ENCODE measurements around the gene CELA3B.
"Not testable (repeated sequence)": the region's sequence is repeated elsewhere in the genome, so short reads cannot be mapped to it uniquely, and the experiment has no call there.

Gene CELA3B

DNA sequence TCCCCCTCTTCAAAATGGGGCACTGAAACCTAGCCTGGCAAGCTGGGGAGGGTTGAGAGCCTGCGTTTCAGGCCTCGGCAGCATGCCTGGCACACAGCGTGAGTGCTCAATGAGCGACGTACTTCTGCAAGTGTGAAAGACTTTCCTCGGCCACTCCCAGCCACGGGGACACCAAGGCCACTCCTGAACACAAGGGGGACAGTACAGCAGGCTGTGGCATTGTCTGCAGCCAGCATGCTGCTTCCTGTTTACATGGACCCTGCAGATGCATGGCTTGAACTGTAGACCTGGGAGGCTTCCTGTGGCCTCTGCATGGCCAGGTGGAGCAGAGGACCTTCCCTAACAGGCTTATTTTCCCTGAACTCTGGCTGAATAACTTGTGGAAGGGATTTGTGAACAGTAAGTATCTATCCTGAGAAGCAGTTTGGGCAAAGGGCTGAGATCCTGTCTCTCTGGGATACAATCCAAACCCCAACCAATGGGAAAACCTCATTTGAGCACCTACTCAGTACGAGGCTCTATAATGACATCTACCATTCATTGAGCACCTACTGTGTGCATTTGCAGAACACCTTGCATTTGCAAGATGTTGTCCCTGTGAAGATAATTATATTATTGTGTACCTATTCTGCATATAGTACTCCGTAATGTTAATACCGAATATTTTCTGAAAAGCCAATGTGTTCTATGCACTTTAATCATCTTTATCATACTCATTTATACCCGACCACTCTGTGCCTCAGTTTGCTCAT lies 29.8 kb upstream of the CELA3B start:
- DNase-seq = no peak

DNA sequence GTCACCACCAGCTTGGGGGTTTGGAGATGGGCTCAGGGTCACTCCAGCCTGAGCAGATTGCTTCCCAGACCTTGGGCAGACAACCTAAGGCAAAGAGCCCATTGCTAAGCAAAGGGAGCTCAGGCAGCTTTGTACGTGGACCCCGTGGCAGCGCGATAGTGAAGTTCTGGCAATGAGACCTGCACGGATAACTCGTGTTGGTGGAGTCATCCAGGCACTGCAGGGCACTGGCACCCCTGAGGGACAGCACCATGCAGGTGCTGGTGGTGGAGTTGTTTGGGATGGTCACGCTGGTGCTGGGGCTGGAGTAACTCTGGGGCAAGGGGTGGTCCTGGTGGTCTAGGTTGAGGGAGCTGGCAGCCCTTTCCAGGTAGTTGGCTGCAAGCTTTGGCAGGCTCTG lies 26.1 kb upstream of the CELA3B start:
- DNase-seq = no peak

DNA sequence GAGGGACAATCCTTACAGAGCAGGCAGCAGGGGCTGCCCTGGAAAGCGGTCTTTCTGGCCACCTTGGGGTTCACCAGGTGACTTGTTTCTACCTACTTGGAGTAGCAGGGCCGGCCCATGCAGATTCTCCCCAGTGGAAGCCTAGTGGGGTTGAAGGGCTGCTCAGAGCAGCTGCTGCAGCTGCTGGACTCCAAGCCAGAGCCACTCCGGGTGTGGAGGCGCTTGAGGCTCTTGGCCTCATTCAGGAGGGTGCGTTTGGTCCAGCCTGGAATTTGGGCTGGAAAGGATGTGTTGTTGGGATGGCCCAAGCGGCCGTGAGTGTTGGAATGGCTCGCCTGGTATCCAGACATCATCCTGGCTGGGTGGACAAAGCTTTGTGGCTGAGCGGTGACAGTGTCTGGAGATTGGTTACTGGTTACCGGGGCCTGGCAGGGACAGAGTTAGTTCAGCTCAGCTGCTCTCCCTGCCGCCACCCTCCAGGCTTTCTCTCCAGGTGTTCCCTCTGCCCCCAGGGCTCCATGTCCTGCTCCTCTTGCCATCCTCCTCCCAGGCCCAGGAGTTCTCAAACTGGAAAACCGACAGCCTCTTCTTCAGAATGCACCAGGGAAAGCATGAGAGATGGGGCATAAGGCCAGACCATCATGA lies 25.5 kb upstream of the CELA3B start:
- DNase-seq = no peak

DNA sequence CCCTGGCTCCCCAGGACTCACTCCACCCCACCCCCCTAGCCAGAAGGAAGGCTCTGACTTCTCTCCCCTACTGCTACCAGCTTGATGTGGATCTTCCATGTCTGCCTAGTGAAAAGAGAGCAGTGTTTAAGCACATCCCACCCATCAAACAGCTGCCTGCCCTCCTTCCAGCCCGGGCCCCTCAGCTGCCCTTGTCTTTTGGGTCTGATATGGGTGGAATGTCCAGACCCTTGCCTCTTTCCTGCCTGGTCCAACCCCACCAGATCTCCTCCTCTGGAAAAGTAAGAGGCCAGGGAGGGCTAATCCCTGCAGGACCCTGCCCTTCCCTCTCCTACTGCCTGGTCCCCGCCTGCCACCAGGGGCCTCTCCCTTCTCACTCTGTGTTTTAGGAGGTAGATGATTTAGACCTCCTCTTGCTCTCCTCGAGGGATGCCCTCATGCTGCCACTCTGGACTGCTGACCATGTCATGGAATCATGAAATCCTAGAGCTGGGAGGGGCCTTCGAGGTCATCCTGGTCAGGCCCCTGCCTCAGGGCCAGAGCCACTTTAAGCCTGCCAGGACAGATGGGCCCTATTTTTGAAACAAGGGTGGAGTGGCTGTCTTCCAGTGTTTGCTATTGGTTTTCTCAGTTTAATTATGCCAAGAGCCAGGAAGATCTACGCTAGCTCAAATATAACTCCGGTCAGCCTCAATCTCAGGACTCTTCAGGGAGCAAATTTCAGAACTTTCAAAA lies 23.9 kb upstream of the CELA3B start:
- DNase-seq = no peak

DNA sequence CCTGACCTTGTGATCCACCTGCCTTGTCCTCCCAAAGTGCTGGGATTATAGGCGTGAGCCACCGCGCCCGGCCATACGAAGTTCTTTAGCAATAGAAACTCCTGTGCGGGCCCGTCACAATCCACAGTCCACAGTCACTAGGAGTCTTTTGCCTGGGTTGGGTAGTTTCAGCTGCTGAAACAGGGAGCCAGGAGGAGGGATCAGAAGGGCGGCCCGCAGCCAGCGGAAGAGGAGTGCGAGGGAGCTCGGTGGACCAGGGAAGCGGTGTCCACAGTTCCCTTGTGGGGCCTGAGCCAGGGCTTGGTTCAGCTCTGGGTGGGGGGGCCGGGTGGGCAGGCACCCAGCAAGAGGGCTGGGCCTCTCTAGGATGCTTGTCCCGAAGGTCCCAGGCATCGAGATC lies 21.8 kb upstream of the CELA3B start:
- no peak for DNase-seq

DNA sequence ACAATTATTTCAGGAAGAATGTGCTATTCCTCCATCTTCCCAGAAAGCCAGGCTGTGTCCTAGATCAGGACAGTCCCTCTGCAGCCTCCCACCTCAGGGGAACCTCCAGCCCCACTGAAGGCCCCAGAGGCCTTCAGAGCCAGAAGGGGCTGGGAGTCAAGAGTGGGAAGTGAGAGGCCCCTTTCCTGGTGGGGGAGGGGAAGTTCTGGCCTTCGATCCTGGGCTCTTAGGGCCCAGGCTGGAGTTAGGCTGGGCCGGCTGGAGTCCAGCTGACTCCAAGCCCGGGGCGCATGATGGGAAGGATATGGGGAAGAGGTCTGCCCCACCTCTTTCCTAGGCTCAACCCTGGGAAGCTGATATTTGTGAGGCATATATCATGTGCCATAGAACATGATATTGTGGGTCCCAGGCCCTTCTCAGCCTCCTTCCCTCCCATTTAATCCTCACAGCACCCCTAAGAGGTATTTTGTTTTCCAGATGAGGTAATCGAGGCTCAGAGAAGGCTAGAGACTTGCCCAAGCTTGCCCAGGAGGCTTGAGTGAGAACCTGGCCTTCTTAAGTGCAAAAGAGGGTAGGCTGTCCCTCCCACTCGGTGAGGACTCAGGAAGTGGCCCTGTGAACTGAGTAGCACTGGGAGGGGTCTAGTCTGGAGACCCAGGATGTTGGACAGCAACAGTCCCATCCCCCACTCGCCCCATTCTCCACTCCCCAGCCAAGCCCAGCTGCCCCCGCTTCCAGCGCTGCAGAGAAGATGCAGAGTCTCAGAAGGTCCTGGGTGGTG lies 21.1 kb upstream of the CELA3B start:
- DNase-seq = no peak

DNA sequence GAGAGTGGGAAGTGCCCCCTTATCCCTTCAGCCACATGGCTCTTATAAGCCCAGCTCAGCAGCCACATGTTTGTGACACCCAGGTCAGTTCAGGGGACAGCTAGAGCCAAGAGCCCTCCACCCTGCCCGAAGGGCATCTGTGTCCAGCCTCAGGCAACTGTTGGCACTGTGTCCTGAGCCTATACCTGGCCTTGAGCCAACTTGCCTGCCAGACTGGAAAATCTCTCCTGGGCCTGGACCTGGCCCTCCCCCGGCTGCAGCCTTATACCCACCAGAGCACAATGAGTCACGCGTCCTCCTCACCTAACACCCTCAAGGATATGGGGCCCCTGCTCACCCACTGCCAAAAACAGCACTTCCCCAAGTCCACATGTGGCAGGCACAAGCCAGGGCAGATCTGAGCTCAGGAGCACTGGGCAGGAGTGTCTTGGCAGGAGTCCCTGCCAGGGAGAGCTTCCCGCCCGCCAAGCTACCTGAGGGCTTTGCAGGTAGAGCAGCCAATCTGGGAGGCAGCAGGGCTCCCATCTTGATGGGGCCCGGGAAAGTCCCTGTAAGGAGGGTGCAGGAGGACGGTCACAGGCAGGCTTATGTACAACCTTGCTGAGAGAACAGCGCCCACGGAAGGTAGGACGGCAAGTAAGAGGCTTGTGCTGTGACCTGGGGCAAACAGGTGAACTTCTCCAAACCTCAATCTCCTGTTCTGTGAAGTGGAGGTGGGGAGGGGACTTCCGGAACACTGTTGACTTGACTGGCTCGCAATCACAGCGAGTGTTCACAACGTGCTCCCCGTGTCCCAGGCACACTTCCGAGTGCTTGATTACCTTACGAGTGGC lies 19.9 kb upstream of the CELA3B start:
- no peak for DNase-seq

DNA sequence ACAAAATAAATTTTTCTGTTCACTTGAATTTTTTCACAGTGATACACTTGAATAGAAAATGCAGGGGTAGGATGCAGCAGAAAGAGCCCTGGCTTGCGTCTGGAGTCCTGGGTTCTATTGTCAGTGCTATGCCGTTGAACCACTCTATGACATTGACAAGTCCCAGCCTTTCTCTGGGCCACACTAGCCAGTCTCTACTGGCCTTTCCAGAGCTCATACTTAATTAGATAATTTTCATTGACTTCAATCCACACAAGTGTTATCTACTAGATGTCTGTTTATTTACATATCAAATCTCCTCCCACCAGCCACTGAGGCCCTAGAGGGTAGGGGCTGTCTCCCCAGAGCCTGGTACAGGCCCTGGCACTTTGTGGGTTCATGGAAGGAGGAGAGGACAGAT lies 15.5 kb upstream of the CELA3B start:
- no peak for DNase-seq

DNA sequence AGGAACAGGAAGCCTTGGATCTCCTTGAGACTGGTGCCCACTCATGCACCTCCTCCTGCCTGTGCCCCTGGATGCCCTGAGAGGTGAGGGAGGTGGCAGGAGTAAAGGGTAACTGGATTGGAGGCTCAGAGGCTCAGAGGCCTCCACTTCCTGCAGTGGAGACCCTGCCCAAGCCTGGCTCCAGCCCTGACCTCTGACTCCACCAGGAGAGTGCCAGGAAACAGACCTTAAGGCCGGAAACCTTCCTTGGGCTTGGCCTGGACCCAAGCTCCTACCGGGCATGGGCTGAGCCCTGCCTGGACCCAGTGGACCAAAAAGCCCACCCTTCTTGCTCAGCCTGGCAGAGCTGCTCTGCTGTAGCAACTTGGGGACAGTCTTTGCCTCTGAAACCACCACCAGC lies 15.0 kb upstream of the CELA3B start:
- DNase-seq = no peak

DNA sequence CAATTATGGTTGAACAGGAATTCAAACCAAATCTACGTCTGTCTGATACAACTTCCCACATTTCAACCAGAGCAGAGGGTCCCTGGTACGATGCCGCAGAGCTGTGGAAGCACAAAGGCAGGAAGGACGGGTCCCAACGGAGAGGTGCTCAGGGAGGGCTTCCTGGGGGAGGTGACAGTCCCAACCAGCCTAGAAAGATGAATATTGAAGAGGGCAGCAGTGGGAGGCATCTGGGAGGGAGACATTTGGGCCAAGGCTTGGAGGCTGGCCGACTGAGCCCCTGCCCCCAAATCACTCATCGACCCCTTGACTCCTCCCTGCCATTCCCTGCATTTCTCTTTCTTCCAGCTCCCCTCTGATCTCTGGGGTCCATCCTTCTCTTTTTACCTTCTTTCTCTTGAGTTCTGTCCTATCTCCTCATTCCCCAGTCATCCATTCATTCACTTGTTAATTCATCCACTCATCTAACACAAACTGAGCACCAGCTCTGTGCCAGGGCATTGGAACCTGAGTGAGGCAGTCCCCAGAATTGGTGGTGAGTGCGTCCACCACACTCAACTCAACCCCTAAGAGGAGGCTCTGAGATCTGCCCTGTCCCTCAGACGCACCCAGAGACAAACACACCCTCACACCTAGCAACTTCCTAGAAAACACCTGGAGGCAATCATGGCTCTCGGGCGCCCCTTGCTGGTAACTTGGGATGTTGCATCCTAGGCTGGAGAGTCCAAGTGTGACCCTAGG lies 13.2 kb upstream of the CELA3B start:
- DNase-seq = no peak

DNA sequence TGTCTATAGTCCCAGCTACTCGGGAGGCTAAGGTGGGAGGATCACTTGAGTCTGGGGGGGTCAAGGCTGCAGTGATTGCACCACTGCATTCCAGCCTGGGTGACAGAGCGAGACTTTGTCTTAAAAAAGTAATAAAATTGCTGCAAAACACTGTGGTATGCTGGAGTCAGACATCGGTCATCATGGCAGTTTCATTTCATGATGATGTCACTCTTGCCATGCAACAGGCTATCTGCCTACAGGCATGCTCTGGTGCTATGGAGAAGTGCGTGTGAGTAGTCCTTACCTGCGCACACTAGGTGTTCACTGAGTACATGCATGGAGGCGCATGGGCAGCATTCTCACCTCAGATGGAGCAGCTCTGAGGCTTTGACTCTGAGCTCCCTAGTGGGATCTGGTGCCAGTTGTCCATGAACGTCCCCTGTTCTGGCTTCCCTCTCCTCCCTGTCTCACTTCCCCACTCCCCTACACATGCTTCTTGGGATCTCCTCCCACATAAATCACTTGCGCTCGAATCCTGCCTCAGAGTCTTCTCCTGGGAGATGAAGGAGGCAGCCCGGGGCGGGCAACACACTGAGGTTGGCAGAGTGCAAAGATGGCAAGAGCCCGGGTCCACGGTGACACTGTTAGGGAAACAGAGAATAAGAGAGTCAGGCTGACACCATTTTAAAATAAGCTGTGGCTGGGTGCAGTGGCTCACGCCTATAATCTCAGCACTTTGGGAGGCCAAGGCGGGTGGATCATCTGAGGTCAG lies 10.4 kb upstream of the CELA3B start:
- no peak for DNase-seq

DNA sequence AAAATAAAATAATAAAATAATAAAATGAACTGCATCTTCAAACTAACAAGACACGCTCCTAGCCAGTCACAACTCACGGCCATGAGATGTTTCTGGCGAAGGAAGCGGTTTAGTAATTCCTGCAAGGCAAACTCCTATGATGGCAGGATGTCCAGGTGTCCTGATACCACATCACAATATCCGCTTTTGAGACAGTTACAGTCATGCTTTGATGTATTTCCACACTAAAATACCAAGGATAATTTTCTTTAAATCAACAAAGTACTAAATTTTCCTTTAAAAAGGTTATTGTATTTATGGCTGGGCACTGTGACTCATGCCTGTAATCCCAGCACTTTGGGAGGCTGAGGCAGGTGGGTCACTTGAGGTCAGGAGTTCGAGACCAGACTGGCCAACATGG lies 9.6 kb upstream of the CELA3B start:
- DNase-seq = not testable (repeated sequence)

DNA sequence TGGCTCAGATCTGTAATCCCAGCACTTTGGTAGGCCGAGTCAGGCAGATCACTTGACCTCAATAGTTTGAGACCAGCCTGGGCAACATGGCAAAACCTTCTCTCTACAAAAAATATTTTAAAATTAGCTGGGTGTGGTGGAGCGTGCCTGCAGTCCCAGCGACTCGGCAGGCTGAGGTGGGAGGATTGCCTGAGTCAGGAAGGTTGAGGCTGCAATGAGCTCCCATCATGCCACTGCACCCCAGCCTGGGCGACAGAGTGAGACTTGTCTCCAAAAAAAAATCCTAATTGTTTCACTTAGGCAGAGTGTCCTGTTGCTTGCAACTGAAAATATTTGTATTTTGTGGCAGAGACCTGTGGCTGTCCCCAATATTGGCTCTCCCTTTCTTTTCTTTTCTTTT lies 7.8 kb upstream of the CELA3B start:
- DNase-seq = not testable (repeated sequence)

DNA sequence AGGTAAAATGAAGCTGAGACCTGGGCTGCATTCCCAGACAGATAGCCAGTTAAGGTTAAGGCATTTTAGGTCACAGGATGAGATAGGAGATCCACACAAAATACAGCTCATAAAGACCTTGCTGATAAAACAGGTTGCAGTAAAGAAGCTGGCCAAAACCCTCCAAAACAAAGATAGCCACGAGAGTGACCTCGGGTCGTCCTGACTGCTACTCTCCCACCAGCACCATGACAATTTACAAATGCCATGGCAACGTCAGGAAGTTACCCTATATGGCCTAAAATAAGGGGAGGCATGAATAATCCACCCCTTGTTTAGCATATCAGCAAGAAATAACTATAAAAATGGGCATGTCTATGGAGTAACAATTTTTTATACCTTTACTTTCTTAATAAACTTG lies 6.3 kb upstream of the CELA3B start:
- DNase-seq = not testable (repeated sequence)

DNA sequence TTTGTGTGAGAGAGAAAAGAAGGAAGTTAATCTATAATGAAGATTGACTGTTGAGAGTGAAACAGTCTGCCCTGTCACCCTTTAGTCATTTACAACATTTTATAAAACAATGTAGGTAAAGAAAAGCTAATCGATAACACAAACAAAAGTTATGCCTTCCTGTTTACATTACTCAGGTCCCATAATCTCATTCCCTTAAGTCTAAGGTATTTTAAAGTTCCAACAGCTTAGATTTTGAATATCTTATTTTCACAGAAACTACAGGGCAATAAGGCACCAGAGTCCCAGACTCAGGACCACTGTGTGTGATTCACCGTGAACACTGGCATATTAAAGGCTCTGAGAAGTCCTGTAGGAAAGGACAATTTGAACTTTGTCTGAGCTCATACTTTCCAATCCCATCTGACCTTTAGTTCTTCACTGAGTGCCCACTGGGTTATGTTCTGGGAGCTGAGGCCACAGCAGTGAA lies 3.8 kb upstream of the CELA3B start:
- DNase-seq = not testable (repeated sequence)

DNA sequence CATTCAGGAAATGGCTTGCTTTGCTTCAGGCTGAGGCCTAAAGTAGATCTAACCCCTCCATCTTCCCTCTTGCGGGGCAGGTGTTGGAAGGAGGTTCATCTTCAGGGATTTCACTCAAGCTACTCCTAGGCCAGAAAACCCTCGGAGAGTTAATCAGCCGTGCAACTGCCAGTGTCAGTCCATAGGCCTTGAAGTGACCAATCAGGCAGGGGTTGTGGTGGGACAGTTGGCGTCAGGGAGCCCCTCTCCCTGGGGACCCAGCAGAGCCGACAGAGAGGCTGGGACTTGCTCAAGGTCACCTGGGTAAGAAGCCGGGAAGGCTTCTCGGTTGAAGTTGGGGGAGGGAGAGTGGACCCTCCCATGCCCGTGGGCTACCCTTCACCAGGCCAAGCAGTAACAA lies 2.9 kb upstream of the CELA3B start:
- not testable (repeated sequence) for DNase-seq

DNA sequence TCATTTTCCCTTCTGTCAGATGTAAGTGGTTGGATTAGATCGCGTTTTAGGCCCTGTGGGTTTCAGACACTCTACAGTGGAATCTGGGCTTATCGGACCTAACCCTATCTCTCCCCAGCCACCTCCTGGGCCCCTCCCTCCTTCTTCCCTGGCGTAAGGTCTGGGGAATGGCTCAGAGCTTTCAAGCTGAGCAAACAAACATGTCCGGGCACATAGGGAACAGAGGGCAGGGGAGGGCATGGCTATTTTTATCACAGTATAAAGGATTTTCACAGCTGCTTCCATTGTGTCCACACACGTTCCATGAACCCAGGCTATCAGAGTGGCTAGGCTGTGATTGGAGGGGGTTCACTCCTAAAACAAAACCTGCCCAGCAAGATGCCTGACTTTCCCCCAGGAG lies 2.1 kb upstream of the CELA3B start:
- DNase-seq = not testable (repeated sequence)

DNA sequence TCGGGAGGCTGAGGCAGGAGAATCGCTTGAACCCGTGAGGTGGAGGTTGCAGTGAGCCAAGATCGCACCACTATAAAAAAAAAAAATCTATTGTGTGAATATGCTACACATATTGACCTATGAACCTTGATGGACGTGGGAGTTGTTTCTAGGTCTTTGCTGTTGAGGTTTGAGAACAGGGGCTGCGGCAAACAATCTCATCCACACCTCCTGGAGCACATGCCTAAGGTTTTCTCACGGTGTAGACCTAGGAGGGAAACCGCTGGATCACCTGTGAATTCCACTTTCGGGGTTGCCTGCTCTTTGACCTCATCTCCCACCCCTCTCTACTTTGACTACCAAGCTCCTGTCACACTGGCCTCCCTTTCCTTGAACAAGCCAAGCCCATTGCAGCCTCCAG lies 1.5 kb upstream of the CELA3B start:
- not testable (repeated sequence) for DNase-seq

DNA sequence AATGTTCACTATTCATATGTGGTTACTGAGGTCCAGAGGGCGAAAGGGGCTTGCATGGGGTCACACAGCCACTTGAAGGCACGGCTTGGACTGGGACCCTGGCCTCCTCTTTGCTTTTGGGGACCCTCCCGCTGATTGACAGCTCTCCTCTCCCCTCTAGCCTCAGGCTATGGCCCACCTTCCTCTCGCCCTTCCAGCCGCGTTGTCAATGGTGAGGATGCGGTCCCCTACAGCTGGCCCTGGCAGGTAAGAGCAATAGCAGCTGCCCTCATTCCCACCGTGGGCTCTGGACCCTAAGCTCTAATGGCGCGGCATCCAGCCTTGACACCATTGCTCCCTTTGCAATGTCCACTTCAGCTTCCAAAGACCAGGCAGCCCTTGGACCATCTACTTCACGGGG lies 1.4 kb downstream of the CELA3B start:
- DNase-seq = not testable (repeated sequence)

DNA sequence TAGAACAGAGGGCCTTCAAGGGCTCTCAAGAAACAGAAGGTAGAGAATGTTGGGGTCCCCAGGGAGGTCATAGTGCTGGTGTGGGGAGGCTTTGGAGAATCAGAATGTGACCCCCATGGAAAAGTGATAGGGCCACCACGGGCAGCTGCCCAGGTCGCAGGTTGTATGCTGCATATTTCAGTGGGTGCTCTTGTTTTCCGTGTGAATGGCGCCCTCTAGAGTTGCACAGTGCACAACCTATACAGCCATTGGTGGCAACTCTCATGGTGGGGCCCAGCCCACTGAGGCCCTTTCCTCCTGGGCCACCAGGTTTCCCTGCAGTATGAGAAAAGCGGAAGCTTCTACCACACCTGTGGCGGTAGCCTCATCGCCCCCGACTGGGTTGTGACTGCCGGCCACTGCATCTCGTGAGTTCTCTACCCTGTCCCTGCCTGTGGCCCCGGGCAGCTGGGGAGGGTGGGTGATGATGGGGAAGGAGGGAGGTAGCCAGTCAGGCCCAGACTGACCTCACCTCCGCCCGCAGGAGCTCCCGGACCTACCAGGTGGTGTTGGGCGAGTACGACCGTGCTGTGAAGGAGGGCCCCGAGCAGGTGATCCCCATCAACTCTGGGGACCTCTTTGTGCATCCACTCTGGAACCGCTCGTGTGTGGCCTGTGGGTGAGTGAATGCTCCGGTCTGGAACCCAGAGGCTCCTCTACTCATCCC lies 3.8 kb downstream of the CELA3B start:
- DNase-seq = not testable (repeated sequence)

Measured in NCI-H1436 treated with DMSO at 0.1 percent for 48 hours (cell line).